GM19324 (cell line): ENCODE results near the gene IZUMO4.
A peak's percentile ranks its signal among the peaks of the same experiment; 100 is the strongest.
"Not testable (repeated sequence)": the region's sequence is repeated elsewhere in the genome, so short reads cannot be mapped to it uniquely, and the experiment has no call there.

Experiments used
- ATAC-seq: cut with Tn5 transposase; IDR thresholded peaks from one replicate; pipeline ENCODE4 v1.9.1; 2021; ENCODE audit warnings: mild to moderate bottlenecking, moderate library complexity; ENCODE audit not compliant: unreplicated experiment, low FRiP score

The IZUMO4 gene

DNA sequence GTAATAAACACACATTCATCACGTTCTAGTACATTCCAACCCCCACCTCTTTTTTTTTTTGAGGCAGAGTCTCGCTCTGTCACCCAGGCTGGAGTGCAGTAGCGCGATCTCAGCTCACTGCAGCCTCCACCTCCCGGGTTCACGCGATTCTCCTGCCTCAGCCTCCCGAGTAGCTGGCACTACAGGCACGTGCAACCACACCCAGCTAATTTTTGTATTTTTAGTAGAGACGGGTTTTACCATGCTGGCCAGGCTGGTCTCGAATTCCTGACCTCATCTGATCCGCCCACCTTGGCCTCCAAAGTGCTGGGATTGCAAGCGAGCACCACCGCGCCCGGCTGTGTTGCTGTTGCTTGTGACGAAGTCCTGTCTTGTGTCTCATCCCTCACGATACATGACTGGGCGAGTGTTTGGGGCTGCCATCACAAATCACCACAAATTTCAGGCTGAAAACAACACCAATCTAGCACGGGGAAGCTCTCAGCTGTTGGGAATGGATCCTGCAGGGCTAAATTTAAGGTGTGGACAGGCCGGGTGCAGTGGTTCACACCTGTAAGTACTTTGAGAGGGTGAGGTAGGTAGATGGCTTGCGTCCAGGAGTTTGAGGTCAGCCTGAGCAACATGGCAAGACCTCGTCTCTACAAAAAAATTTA is 16.3 kb upstream of the IZUMO4 start:
- no peak for ATAC-seq

DNA sequence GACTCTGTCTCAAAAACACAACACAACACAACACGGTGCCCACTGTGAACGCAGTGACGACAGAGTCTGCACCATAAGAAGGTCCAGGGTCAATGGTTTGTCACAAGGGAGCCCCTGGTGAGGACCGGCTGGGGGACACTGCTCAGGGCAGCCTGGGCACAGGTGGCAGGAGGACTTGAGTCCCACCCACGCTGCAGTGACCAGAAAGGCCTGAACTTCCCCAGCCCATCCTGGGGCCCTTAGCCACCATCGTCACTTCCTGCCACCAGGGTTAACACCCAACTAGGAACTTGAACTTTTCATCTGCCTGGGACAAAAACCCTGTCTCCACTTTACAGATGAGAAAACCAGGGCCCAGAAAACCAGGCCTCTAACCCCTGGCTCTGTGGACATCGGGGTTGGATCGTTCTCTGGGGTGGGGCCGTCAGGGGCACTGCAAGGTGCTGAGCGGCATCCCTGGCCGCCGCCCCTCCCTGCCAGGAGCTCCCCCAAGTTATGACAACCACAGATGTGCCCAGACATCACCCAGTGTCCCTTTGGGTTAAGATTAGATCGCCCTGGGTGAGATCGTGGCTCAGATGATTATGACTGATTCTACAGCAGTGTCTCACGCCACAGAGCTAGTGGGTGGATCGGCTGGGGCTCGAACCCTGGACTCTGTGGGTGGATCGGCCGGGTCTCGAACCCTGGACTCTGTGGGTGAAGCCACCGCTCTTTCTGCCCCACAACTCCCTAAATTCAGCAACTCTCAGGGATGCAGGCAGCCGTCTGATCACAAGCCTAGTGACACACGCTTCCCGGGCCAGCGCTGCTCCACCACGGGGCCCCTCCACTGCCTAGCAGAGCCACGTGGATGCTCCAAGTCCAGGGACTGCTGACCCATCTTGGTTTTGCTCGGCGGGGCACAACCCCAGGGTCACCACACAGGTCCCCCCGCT is 14.6 kb upstream of the IZUMO4 start:
- no peak for ATAC-seq

GRCh38 chr19:2083174-2083854 is 13.4 kb upstream of the IZUMO4 start:
- no peak for ATAC-seq

DNA sequence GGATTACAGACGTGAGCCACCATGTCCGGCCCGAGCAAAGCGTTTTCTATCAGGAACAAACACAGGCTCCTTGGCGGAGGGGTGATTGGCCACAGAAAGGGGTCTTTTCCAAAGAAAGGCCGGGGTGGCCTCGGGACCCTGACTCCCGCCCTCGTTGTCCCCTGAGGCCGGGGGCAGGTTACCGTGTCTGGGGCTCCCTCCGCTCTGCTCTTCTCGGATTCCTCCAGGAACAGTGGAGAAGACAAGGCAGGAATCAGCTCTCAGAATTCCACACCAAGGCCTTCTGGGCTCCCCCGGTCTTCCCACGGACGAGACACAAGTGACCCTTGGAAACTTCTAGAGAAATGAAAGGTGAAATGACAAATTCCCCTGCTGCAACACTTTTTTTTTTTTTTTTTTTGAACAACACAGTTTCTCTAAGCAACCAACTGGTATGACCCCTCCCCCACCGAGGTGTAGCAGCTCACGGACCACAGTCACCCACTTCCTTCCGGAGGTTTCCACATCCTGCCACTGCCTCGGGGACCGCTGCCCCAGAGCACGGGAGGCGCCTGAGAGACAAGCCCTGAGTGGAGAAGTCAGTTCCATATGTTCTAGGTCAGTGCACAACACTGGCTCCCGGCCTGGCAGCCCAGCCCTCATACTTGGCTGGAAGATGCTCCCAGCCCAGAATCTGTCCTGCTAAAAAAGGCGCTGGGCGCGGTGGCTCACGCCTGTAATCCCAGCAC is 11.6 kb upstream of the IZUMO4 start:
- peak; percentile 54 for ATAC-seq

- not testable (repeated sequence) for ATAC-seq
These were observed 9.8 kb upstream of the IZUMO4 start for GRCh38 chr19:2086695-2087620.

DNA sequence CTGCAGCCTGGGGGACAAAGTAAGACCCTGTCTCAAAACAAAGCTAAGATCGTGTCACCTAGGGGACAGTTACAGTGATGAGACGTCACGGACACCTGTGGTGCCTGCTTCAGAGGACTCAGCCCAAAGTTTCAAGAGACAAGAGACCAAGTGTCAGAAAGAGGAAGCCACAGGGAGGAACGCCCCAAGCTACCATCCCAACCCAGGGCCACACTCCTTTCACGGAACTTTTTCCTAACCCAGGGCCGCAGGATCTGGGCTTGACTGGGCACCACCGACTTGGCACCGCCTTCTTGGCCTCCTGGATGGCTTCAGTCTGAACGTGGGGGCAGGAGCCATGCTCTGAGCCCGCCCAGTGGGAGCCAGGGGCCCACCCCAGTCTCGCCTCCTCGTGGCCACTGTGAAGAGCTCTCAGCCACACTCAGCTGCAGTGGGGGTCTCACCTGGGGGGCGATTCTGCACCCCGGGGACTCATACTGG is 9.1 kb upstream of the IZUMO4 start:
- no peak for ATAC-seq

- ATAC-seq: no peak
These were observed 7.6 kb upstream of the IZUMO4 start for GRCh38 chr19:2089001-2089711.

DNA sequence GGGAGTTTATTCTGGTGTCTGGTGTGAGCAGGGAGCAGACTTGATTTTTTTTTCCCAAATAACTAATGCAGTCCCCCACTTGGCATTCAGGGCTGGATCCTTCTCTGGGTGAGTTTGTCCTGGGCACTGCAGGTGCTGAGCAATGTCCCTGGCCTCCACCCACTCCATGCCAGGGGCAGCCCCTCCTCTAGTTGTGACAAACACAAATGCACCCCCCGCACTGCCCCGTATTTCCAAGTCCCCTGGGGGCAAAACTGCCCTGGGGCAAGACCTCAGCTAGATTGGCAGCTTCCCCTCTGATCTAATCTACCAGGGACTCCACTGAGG is 7.0 kb upstream of the IZUMO4 start:
- no peak for ATAC-seq

DNA sequence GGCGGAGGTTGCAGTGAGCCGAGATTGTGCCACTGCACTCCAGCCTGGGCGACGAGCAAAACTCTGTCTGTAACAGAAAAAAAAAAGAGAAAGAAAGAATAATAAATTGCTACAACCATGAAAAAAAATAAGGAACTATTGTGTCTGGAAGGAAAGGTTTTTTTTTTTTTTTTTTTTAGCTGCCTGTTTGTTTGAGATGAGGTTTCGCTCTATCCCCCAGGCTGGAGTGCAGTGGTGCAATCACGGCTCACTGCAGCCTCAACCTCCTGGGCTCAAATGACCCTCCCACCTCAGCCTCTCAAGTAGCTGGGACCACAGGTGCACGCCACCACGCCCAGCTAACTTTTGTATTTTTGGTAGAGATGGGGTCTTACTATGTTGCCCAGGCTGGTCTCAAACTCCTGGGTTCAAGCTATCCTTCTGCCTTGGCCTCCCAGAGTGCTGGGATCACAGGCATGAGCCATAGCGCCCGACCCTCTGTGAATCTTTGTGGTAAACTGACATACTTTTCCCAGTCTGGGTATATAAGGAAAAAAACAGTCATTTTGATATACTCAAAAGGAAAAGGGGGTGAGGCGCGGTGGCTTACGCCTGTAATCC is 4.7 kb upstream of the IZUMO4 start:
- ATAC-seq: not testable (repeated sequence)

DNA sequence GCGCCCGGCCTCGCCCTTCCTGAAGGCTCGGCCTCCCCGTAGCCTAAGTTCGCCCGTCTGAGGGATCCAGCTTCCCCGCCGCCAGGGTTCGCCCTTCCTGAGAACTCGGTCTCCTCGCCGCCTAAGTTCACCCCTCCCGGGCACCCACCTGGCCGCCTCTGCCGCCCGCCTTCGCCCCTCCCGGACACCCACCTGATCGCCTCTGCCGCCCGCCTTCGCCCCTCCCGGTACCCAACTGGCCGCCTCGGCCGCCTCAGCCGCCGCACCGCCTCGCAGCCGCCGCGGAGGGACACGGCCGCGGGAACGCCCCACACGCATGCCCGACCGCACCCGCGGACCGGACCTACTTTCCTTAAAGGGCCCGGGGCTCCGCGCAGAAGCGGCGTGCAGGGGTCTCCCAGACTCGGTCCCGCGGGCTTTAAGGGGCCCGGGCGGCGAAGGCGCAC is 658 bp upstream of the IZUMO4 start, which contains the start of gene MOB3A:
Gene MOB3A, minus strand, starts transcription at position 293 of the 446 bp plus-strand sequence. CDS start 17,766 bp downstream, outside the sequence.
- peak; percentile 57 for ATAC-seq

DNA sequence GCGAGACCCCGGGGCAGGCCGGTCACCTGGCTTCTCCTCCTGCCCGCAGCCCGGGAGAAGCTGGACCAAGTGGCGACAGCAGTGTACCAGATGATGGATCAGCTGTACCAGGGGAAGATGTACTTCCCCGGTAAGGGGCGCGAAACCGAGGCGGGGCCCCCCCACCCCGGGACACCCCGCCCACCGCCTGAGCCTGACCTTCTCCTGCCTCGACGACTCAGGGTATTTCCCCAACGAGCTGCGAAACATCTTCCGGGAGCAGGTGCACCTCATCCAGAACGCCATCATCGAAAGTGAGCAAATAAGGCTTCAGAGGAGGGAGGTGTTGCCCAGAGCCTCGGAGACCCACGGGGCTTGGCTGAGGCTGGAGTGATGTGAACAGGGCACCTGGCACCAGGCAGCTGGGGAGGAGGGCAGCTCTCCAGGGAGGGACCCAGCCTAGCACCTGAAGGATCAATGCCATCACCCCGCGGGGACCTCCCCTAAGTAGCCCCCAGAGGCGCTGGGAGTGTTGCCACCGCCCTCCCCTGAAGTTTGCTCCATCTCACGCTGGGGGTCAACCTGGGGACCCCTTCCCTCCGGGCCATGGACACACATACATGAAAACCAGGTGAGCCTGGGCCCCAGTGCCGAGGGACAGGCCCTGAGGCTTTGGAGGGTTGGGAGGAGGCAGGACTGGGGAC is 629 bp downstream of the IZUMO4 start:
- ATAC-seq: no peak

DNA sequence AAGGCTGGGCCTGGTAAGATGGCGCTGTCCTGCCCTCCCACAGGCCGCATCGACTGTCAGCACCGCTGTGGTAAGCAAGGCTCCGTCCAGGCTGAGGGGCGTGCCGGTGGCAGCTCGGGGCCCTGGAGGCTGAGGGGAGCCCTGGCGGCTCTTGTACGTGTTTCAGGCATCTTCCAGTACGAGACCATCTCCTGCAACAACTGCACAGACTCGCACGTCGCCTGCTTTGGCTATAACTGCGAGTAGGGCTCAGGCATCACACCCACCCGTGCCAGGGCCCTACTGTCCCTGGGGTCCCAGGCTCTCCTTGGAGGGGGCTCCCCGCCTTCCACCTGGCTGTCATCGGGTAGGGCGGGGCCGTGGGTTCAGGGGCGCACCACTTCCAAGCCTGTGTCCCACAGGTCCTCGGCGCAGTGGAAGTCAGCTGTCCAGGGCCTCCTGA is 1.2 kb downstream of the IZUMO4 start:
- no peak for ATAC-seq

DNA sequence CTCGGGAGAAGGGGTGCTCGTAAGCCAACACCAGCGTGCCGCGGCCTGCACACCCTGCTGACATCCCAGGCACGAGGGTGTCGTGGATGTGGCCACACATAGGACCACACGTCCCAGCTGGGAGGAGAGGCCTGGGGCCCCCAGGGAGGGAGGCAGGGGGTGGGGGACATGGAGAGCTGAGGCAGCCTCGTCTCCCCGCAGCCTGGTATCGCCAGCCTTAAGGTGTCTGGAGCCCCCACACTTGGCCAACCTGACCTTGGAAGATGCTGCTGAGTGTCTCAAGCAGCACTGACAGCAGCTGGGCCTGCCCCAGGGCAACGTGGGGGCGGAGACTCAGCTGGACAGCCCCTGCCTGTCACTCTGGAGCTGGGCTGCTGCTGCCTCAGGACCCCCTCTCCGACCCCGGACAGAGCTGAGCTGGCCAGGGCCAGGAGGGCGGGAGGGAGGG is 2.4 kb downstream of the IZUMO4 start:
- ATAC-seq: no peak

DNA sequence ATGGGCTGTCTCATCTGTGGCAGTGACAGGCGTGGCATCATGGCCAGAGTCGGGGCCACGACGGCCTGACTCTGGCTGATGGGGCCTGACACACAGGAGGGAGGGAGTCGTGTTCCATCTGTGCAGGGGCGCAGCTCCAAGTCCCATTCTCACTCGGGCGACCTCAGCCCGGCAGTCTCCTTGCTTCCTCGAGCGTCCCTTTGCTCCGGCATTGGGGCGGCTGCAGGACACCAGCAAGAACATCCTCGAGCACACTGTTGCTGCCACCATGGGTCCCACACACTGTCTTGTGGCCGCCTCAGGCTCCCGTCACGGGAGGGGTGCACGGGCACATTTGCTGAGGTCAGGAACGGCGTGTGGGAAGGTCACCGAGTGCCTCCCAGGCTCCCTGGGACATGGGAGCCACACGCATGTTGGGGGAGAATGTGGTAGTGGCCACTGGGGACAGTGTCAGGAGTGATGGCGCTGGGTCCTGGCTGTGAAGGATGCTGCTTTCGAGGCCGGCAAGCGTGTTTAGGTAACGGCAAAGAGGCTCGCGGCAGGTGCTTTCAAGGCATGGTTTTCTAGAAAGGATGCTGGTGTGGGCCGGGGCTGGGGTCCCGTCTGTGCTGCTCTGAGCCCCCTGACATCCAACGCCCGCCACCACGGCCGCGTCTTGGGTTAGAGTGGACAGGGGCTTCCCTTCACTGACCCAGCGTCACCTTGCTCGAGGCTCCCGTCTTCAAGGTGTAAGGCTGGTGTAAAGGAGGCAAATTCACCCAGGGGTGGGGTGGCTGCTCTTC is 3.4 kb downstream of the IZUMO4 start:
- ATAC-seq: no peak

- ATAC-seq: no peak
These were observed 4.0 kb downstream of the IZUMO4 start for GRCh38 chr19:2100719-2101061.

DNA sequence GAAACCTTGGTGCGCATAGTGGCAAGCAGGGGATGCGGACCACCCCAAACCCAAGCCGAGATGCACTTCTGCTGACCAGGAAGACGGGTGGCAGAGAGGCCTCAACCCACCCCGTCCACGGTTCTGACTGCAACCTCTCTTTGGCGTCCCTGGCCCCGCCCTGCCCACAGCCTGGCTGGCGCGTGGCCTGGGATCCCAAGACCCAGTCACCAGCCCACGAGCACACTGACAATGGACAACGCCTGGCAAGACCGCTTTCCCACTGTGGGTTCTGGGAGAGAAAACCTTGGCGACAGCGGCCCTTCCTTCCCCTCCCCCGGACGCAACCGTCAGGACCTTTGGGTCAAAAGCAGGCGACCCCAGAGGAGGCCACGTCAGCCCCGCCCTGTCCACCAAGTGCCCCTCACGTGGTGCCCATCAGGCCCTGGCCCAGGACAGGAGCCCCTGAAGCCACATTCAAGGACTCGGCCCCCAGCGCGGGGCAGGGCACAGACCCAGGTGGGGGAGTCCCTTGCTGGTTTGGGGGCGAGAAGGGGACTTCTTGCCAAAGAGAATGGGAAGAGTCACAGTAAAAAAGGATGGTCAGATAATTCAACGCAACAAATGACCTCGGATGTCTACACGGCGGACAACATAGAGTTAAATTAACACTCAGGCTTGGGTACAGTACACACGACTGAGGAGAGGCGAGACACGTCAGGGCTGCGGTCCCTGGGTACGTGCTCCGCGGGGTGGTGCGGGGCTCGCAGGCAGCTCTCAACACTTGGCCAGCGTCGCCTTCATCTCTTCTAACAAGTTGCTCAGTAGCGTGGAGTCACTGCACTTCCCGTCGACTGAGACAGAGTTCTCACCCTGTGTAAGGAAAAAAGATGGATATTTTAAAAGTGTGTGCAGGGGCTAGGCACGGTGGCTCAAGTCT is 5.0 kb downstream of the IZUMO4 start:
- no peak for ATAC-seq
